Measurements from ENCODE around the gene CCDC78. TPM values are rescaled to one million over a fixed set of nuclear protein-coding genes. Genes with fewer than 3 reads are reported as not detected.

CCDC78 gene
- total and polyA plus RNA-seq, 2 of the 13 experiments (the other 11 are each of a cell fraction or from before 2014, with no cell fraction given): 0.53 to 1.5 TPM

GRCh38 chr16:695355-696089, 30.7 kb downstream of the CCDC78 start (continued):
- TF ChIP-seq THAP9 (CRISPR knock-in tag; IDR thresholded peaks at IDR 0.05; ENCODE audit: borderline replicate concordance) (peak; percentile 73; the same call in 1 of the 2 replicates), GMEB2 (CRISPR knock-in tag; IDR thresholded peaks at IDR 0.05; ENCODE audit: low read depth) (no peak), ARHGAP35 (CRISPR knock-in tag; IDR thresholded peaks at IDR 0.05; ENCODE audit: borderline replicate concordance) (peak; percentile 77), ZFP36L1 (CRISPR knock-in tag; IDR thresholded peaks at IDR 0.05) (peak; percentile 76; the same call in 1 of the 2 replicates), MAZ (IDR thresholded peaks at IDR 0.05; ENCODE audit: borderline replicate concordance, low read depth, low read length) (no peak), MAZ (CRISPR knock-in tag; IDR thresholded peaks at IDR 0.05; ENCODE audit: low read depth) (peak; percentile 62; the same call in 1 of the 2 replicates), LBX2 (CRISPR knock-in tag; IDR thresholded peaks at IDR 0.05; ENCODE audit: borderline replicate concordance) (peak; percentile 91), CBX2 (IDR thresholded peaks at IDR 0.05; ENCODE audit: low read depth, low read length) (no peak), CBX2 (CRISPR knock-in tag; IDR thresholded peaks at IDR 0.05; ENCODE audit: low read depth) (no peak), ZNF770 (CRISPR knock-in tag; IDR thresholded peaks at IDR 0.05) (no peak), ZNF160 (CRISPR knock-in tag; IDR thresholded peaks at IDR 0.05) (no peak), HMG20B (CRISPR knock-in tag; conservative IDR thresholded peaks at IDR 0.05) (no peak), PRPF4 (IDR thresholded peaks at IDR 0.05; ENCODE audit: low read depth, low read length, poor library complexity, severe bottlenecking) (no peak), FOXJ3 (CRISPR knock-in tag; IDR thresholded peaks at IDR 0.05; ENCODE audit: borderline replicate concordance) (no peak), ZNF138 (CRISPR knock-in tag; IDR thresholded peaks at IDR 0.05; ENCODE audit: low read depth) (0 out of 2 replicates have a peak, but pooled peaks have one; percentile 58), SMAD3 (CRISPR knock-in tag; IDR thresholded peaks at IDR 0.05) (no peak), ZNF574 (CRISPR knock-in tag; IDR thresholded peaks at IDR 0.05) (peak; percentile 62; the same call in 1 of the 2 replicates), RBAK (CRISPR knock-in tag; IDR thresholded peaks at IDR 0.05) (no peak), NFATC3 (CRISPR knock-in tag; IDR thresholded peaks at IDR 0.05) (no peak; the same call in 1 of the 2 replicates)
